HG03196 (cell line): Measurements from ENCODE around the gene FASN.
A peak's percentile ranks its signal among the peaks of the same experiment; 100 is the strongest.

Source experiments
- ATAC-seq: cut with Tn5 transposase; IDR thresholded peaks from one replicate; pipeline ENCODE4 v1.9.1; 2021; ENCODE audit not compliant: unreplicated experiment

Gene FASN

DNA sequence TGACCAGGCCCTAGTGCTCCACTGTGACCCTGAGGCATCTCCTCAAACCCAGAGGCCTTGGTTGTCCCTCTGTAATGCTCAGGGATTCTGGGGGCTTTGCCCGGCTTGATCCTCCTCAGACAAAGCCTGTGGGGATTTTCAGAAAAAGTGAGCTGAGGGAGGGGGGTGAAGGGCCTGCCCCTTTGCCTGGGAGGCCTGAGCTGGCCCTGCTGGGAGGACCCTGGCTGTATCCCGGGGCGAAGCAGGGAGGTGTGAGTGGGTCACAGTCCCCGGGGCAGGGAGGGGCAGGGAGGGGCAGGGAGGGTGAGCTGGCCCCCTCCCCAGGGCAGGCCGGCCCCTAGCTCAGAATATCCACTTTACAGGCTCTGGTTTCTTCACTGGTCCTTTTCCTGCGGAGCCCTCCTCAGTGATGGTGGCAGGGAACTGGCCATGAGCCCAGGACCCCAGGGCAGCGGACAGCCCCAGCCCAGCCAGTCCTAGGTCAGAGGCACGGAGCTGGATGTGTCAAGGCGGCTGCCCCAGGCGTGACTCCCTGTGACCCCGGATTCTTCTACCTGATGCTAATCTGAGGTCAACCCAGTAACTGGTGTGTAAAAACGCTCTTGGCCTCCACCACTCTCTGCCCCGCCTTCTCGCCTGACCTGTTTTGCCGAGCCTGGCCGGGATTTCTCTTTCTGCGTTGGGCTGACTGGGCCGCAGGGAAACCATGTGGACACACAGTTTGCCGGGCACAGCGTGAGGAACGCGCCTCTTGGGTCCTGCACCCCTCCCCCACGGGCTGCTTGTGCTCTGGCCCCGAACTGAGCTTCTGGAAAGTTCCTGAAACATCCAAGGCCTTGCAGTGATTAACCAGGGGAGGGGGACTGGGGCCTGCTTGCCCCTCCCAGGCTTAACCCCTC lies 5.8 kb upstream of the FASN start:
- no peak for ATAC-seq

DNA sequence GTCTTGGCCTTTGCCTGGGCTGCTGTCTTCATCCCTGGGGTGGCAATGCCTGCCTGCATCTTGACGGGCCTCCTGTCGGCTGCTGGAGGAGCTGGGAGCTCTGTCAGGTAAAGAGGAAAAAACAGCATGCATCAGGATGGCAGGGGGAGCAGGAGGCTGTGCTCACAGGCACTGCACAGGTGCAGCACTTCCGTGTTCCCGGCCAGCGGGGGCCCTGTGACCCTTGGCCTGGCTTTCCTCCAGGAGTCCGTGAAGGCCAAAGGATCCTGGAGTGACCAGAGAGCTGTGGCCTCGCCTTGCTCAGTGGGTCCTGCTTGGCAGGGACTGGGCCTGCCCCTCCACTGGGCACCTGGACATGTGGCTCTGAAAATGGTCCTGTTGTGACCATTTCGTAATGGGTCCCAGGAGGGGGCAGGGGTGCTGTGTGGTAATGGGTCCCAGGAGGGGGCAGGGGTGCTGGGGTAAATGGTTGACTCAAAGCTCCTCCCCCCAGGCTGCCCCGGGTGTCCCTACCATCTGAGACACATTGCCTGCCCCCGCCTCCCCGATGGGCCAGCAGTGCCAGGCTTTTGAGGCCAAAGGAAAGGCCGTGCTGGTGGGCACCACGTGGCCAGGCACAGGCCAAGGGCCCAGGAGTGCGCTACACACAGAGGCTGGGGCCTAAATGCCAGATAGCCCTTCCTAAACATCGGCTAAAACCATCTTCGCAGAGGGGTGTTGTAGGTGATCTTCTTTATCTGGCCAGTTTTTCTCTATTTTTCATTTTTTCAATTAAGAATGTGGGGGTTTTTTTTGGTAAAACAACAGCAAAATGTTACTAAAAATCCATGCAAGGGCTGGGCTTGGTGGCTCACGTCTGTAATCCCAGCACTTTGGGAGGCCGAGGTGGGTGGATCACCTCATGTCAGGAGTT lies 4.0 kb upstream of the FASN start:
- ATAC-seq: no peak

- ATAC-seq: no peak
Observed at GRCh38 chr17:82101301-82101715, 3.3 kb upstream of the FASN start.

- no peak for ATAC-seq
Observed at GRCh38 chr17:82100502-82101298, 2.7 kb upstream of the FASN start.

DNA sequence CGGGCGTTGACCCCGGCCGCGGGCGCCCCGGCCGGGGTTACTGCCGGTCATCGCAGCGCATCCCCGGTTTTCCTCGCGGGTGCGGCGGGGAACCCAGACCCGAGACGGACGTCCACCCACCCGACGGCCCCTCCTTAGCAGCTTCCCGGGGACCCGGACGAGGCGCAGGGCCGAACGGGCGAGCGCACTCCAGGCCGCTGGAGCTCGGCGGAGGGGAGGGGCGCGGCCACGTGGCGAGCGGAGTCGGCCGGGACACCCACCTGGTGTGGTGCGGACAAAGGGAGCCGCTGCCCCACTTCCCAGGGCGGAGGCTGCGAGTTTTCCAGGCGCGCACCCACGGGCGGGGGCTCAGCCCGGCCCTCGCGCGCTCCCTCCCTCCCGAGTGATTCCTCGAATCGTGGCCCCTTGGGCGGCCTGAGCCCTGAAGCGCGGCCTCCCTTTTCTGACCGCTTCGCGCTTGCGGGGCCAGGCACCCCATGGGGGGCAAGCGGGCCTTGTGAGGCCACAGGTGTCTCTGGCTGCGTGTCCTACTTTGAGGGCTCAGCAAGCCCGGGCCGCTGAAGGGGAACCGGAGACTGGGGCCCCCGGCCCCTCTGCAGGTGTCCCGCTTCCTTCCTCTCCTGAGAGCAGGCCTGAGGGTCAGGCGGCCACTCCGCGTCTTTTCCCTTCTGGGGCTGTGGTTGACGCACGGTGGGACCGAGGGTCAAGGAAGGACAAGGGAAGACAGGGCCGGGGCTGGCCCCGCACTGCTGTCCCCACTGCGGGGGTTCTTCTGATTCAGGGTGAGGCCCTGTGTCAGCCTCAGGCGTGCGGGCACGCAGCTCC lies 1.1 kb upstream of the FASN start:
- ATAC-seq: peak; percentile 3

GRCh38 chr17:82097919-82098168 lies 192 bp downstream of the FASN start:
- ATAC-seq: peak; percentile 18

- peak; percentile 9 for ATAC-seq
Observed at GRCh38 chr17:82097184-82097918, 685 bp downstream of the FASN start.

- ATAC-seq: no peak
Observed at GRCh38 chr17:82096709-82097183, 1.3 kb downstream of the FASN start.

DNA sequence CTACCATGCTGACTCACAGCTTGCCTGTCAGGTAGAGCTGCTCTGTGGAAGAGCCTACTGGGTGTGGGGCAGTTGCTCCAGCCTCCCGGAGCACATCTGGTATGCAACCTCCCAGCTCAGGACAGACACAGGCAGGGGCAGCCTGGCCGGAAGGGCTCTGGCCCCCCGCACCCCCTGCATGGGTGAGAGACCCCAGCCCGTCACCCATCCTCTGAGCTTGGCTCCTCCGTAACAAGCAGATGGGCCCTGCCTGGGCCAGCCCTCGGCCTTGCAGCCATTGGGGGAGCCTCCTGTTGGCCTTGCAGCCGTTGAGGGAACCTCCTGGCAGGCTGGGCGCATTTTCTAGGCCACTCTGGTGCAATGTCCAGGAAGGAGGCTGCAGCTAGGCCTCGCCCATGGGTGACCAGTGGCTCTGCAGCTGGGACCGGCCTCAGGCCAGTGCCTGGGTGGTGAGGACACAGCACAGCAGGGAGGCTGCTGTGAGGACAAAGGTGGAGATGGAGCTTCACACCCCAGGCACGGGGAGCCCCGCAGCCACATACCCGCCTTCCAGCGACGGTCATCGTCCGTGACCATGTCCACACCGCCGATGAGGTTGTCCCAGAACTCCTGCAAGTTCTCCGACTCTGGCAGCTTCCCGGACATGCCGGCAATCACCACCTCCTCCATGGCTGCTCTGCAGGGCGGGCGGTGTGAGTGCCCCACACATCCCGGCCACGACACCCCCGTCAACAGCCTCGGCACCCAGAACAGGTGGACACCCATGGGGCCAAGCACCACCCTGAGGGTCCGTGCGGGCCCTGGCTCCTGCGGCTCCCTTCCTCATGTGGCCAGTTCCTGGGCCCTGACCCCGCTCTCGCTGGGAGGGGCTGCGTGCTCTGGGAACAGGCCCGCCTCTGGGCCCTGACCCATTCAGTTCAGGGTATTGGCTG lies 2.0 kb downstream of the FASN start:
- ATAC-seq: no peak

- no peak for ATAC-seq
Observed at GRCh38 chr17:82094931-82095776, 2.9 kb downstream of the FASN start.

- ATAC-seq: no peak
Observed at GRCh38 chr17:82092995-82093751, 4.9 kb downstream of the FASN start.

DNA sequence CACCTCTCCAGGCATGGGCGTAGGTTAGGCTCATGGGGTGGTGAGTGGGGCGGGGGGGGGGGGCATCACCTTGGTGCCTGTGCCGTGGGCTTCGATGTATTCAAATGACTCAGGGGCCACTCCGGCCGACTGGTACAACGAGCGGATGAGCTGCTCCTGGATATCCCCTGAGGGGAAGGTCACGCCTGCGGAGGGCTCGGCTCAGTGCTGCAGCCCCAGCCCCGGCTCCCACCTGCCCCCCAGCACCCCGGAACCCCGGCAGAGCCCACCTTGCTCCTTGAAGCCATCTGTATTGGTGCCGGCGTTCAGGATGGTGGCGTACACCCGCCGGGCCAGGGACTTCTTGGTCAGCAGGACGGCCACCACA lies 5.4 kb downstream of the FASN start:
- no peak for ATAC-seq

GRCh38 chr17:82092094-82092586 lies 5.9 kb downstream of the FASN start:
- no peak for ATAC-seq

GRCh38 chr17:82091264-82092066 lies 6.6 kb downstream of the FASN start:
- ATAC-seq: no peak

- ATAC-seq: no peak
Observed at GRCh38 chr17:82090549-82091263, 7.3 kb downstream of the FASN start.
